H9 (cell line): ENCODE measurements around the gene RAB35. TPM values are rescaled to one million over a fixed set of nuclear protein-coding genes. Genes with fewer than 3 reads are reported as not detected.

Source experiments
- DNase-seq: peaks from one replicate; pipeline ENCODE4 v3.0.0-alpha.2; 2017
- H2AFZ ChIP-seq: one replicate; pipeline ENCODE4 v1.6.1; 2013; ENCODE audit warnings: mild to moderate bottlenecking, low read length, control low read depth, moderate library complexity
- H2AK5ac ChIP-seq: 2 replicates; pipeline ENCODE4 v1.6.1; 2013; ENCODE audit warnings: low read length, control low read depth, mixed read lengths; ENCODE audit not compliant: insufficient read length
- H2BK120ac ChIP-seq: one replicate; pipeline ENCODE4 v1.6.1; 2013; ENCODE audit warnings: low read depth, mild to moderate bottlenecking, low read length, control low read depth, inconsistent platforms; ENCODE audit not compliant: poor library complexity, severe bottlenecking
- H2BK12ac ChIP-seq: 2 replicates; pipeline ENCODE4 v1.6.1; 2013; ENCODE audit warnings: low read length, control low read depth, mixed read lengths, low read depth; ENCODE audit not compliant: insufficient read length
- H2BK15ac ChIP-seq: 2 replicates; pipeline ENCODE4 v1.6.1; 2013; ENCODE audit warnings: low read depth, low read length, control low read depth
- H2BK20ac ChIP-seq: one replicate; pipeline ENCODE4 v1.6.1; 2013; ENCODE audit warnings: low read depth, mild to moderate bottlenecking, low read length, control low read depth, inconsistent platforms; ENCODE audit not compliant: poor library complexity, severe bottlenecking
- H2BK5ac ChIP-seq: 2 replicates; pipeline ENCODE4 v1.6.1; 2013; ENCODE audit warnings: low read length, control low read depth, mixed read lengths; ENCODE audit not compliant: insufficient read length
- H3K14ac ChIP-seq: 2 replicates; pipeline ENCODE4 v1.6.1; 2013; ENCODE audit warnings: low read length, control low read depth; ENCODE audit not compliant: insufficient read depth
- H3K18ac ChIP-seq: 2 replicates; pipeline ENCODE4 v1.6.1; 2013; ENCODE audit warnings: low read depth, mild to moderate bottlenecking, mixed read lengths, low read length, control low read depth; ENCODE audit not compliant: insufficient read length
- H3K23ac ChIP-seq: 2 replicates; pipeline ENCODE4 v1.6.1; 2013; ENCODE audit warnings: low read length, control low read depth, mixed read lengths, low read depth; ENCODE audit not compliant: insufficient read length
- H3K23me2 ChIP-seq: 2 replicates; pipeline ENCODE4 v1.6.1; 2013; ENCODE audit warnings: low read depth, mild to moderate bottlenecking, mixed read lengths, low read length, control low read depth; ENCODE audit not compliant: insufficient read length, poor library complexity, severe bottlenecking
- H3K27ac ChIP-seq: 2 replicates; pipeline ENCODE4 v1.5.1; 2013; ENCODE audit warnings: low read length, control low read depth, mixed read lengths, low read depth; ENCODE audit not compliant: insufficient read length
- H3K27me3 ChIP-seq: 2 replicates; pipeline ENCODE4 v1.6.1; 2013; ENCODE audit warnings: low read length, control low read depth, inconsistent platforms; ENCODE audit not compliant: insufficient read depth
- H3K4ac ChIP-seq: 2 replicates; pipeline ENCODE4 v1.6.1; 2013; ENCODE audit warnings: low read depth, mild to moderate bottlenecking, control low read depth, inconsistent platforms, low read length, moderate library complexity
- H3K4me1 ChIP-seq: 2 replicates; pipeline ENCODE4 v1.6.1; 2013; ENCODE audit warnings: low read length, control low read depth, inconsistent platforms; ENCODE audit not compliant: insufficient read depth
- H3K4me2 ChIP-seq: 2 replicates; pipeline ENCODE4 v1.6.1; 2013; ENCODE audit warnings: low read length, control low read depth, mixed read lengths; ENCODE audit not compliant: insufficient read length, insufficient read depth
- H3K56ac ChIP-seq: 2 replicates; pipeline ENCODE4 v1.6.1; 2013; ENCODE audit warnings: low read depth, mild to moderate bottlenecking, mixed read lengths, low read length, control low read depth; ENCODE audit not compliant: insufficient read length
- H3K79me1 ChIP-seq: 2 replicates; pipeline ENCODE4 v1.6.1; 2013; ENCODE audit warnings: low read depth, mild to moderate bottlenecking, moderate library complexity, low read length, control low read depth, inconsistent platforms; ENCODE audit not compliant: insufficient read depth, poor library complexity, severe bottlenecking
- H3K79me2 ChIP-seq: 2 replicates; pipeline ENCODE4 v1.6.1; 2013; ENCODE audit warnings: low read length, control low read depth, inconsistent platforms; ENCODE audit not compliant: insufficient read depth
- H3K9ac ChIP-seq: 2 replicates; pipeline ENCODE4 v1.6.1; 2013; ENCODE audit warnings: low read length, control low read depth, mixed read lengths; ENCODE audit not compliant: insufficient read length; ENCODE audit errors: extremely low read depth
- H3K9me3 ChIP-seq: one replicate; pipeline ENCODE4 v1.6.1; 2013; ENCODE audit warnings: low read depth, low read length, inconsistent platforms; ENCODE audit not compliant: control insufficient read depth
- H3T11ph ChIP-seq: one replicate; pipeline ENCODE4 v1.6.1; 2013; ENCODE audit warnings: mild to moderate bottlenecking, low read length, control low read depth, inconsistent platforms
- H4K20me1 ChIP-seq: one replicate; pipeline ENCODE4 v1.6.1; 2013; ENCODE audit not compliant: control insufficient read depth, insufficient read length, insufficient read depth
- H4K5ac ChIP-seq: 2 replicates; pipeline ENCODE4 v1.6.1; 2013; ENCODE audit warnings: low read depth, mild to moderate bottlenecking, mixed read lengths, low read length, control low read depth; ENCODE audit not compliant: insufficient read length
- H4K8ac ChIP-seq: replicated peaks from 2 replicates; pipeline ENCODE4 v1.6.1; 2013; ENCODE audit warnings: low read length, control low read depth, mixed read lengths, low read depth; ENCODE audit not compliant: insufficient read length
- H4K91ac ChIP-seq: 2 replicates; pipeline ENCODE4 v1.6.1; 2013; ENCODE audit warnings: low read depth, mild to moderate bottlenecking, moderate library complexity, mixed read lengths, low read length, control low read depth; ENCODE audit not compliant: insufficient read length
- H3K27ac Mint-ChIP-seq, 3 experiments: 2 replicates in 2 of 3; 3 replicates in 1 of 3; pipeline ENCODE4 v1.8.0; 2020 to 2021; ENCODE audit warnings: mixed read lengths in 3 of 3, mild to moderate bottlenecking in 1 of 3, moderate library complexity in 1 of 3
- H3K27me3 Mint-ChIP-seq: 2 replicates; pipeline ENCODE4 v1.8.0; 2021; ENCODE audit warnings: low read depth, mild to moderate bottlenecking, moderate library complexity, mixed read lengths
- H3K36me3 Mint-ChIP-seq, 3 experiments: 2 replicates in 2 of 3; 3 replicates in 1 of 3; pipeline ENCODE4 v1.8.0; 2020 to 2021; ENCODE audit warnings: low read depth in 3 of 3, mixed read lengths in 3 of 3; ENCODE audit not compliant: insufficient read depth in 1 of 3
- H3K4me1 Mint-ChIP-seq, 2 experiments: 2 replicates each; pipeline ENCODE4 v1.8.0; 2020; ENCODE audit warnings: mixed read lengths in 2 of 2
- H3K4me3 Mint-ChIP-seq, 2 experiments: 2 replicates in 1 of 2; 3 replicates in 1 of 2; pipeline ENCODE4 v1.8.0; 2020 to 2021; ENCODE audit warnings: mild to moderate bottlenecking in 2 of 2, mixed read lengths in 2 of 2, moderate library complexity in 1 of 2
- H3K9me3 Mint-ChIP-seq, 2 experiments: 2 replicates in 1 of 2; 3 replicates in 1 of 2; pipeline ENCODE4 v1.8.0; 2020; ENCODE audit warnings: mild to moderate bottlenecking in 2 of 2, mixed read lengths in 2 of 2, moderate library complexity in 1 of 2
- WGBS: extraction: QIAGEN DNeasy Blood & Tissue Kit; methylation state at CpG from one replicate; pipeline ENCODE4 v1.1.7; 2013; ENCODE audit warnings: missing lambda C conversion rate, low lambda C conversion rate, mixed read lengths; ENCODE audit not compliant: insufficient read length; ENCODE audit errors: extremely low coverage; 5-methylcytosine and 5-hydroxymethylcytosine counted together
- total RNA-seq: library from RNA; stranded (reverse); gene quantifications from 2 replicates; pipeline ENCODE4 v1.2.1, GENCODE V29; 2021
- TF ChIP-seq, protein P1 (sequence below): fragments of 200-600 bp; sonication (generic); conservative IDR thresholded peaks from 3 replicates; pipeline ENCODE4 v1.8.0; 2021; ENCODE audit warnings: antibody characterized with exemption, mild to moderate bottlenecking

RAB35 gene
- total RNA-seq, 1 experiment from 2014 or later = 60.0 TPM

GRCh38 chr12:120158351-120158750 lies 41.8 kb upstream of the RAB35 start:
- Histone ChIP-seq H2BK12ac (no peak overlapping the region), H2AK5ac (no peak overlapping the region), H3K9me3 (no peaks in the 10 kb centered on the region), H3K27ac (no peak overlapping the region), H3K14ac (no peak overlapping the region), H4K20me1 (peaks cover 2% of the 10 kb centered on the region), H3T11ph (no peak overlapping the region), H3K23me2 (no peaks in the 10 kb centered on the region), H4K91ac (no peak overlapping the region), H3K79me2 (no peaks in the 10 kb centered on the region), H4K8ac (no peak overlapping the region), H2BK20ac (no peak overlapping the region), H3K79me1 (no peaks in the 10 kb centered on the region), H4K5ac (no peak overlapping the region), H3K9ac (no peak overlapping the region), H3K27me3 (no peaks in the 10 kb centered on the region), H2AFZ (no peak overlapping the region), H3K23ac (no peak overlapping the region), H3K18ac (no peak overlapping the region), H3K4me1 (no peaks in the 10 kb centered on the region), H3K4ac (no peak overlapping the region), H2BK5ac (no peak overlapping the region), H3K4me2 (no peak overlapping the region), H3K56ac (no peak overlapping the region), H2BK15ac (no peak overlapping the region), H2BK120ac (no peak overlapping the region)
- Mint-ChIP-seq H3K4me1 (no peaks in the 10 kb centered on the region), H3K36me3 (peaks cover 73 to 100% (median 98%) of the 10 kb centered on the region in 3 experiments), H3K9me3 (no peaks in the 10 kb centered on the region), H3K27ac (no peak overlapping the region), H3K27me3 (no peaks in the 10 kb centered on the region), H3K4me3 (no peak overlapping the region)
- no CpG with 5 or more reads among the region's 10 CpGs for WGBS
- DNase-seq = no peak
- TF ChIP-seq, protein P1, sequence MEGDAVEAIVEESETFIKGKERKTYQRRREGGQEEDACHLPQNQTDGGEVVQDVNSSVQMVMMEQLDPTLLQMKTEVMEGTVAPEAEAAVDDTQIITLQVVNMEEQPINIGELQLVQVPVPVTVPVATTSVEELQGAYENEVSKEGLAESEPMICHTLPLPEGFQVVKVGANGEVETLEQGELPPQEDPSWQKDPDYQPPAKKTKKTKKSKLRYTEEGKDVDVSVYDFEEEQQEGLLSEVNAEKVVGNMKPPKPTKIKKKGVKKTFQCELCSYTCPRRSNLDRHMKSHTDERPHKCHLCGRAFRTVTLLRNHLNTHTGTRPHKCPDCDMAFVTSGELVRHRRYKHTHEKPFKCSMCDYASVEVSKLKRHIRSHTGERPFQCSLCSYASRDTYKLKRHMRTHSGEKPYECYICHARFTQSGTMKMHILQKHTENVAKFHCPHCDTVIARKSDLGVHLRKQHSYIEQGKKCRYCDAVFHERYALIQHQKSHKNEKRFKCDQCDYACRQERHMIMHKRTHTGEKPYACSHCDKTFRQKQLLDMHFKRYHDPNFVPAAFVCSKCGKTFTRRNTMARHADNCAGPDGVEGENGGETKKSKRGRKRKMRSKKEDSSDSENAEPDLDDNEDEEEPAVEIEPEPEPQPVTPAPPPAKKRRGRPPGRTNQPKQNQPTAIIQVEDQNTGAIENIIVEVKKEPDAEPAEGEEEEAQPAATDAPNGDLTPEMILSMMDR = no peak
